HG03280 (cell line): Measurements from ENCODE around the gene ZNF723.
"Not testable (repeated sequence)": the region's sequence is repeated elsewhere in the genome, so short reads cannot be mapped to it uniquely, and the experiment has no call there.

ENCODE experiments used
- ATAC-seq: cut with Tn5 transposase; IDR thresholded peaks from one replicate; pipeline ENCODE4 v1.9.1; 2021; ENCODE audit warnings: mild to moderate bottlenecking, moderate library complexity; ENCODE audit not compliant: unreplicated experiment

ZNF723 gene

GRCh38 chr19:22832031-22832762 lies at the start of gene ZNF723:
Gene ZNF723 (plus strand): TSS chr19:22832291. CDS start chr19:22832380, 89 bp downstream.
- ATAC-seq = no peak

GRCh38 chr19:22783651-22784410 lies 48.3 kb upstream of the ZNF723 start, which contains the start of gene ZNF99:
Gene ZNF99 (minus strand): TSS chr19:22784151. CDS start chr19:22784016, 135 bp downstream.
- no peak for ATAC-seq

GRCh38 chr19:22792863-22793262 lies 39.2 kb upstream of the ZNF723 start:
- ATAC-seq = not testable (repeated sequence)

GRCh38 chr19:22797040-22797439 lies 35.1 kb upstream of the ZNF723 start:
- ATAC-seq = no peak

- ATAC-seq = no peak
Measured at GRCh38 chr19:22806418-22806817, 25.7 kb upstream of the ZNF723 start.

GRCh38 chr19:22807061-22807835 lies 24.8 kb upstream of the ZNF723 start:
- ATAC-seq = no peak

GRCh38 chr19:22814124-22814523 lies 18.0 kb upstream of the ZNF723 start:
- ATAC-seq = no peak

- ATAC-seq = no peak
Measured at GRCh38 chr19:22831211-22831610, 880 bp upstream of the ZNF723 start.

- not testable (repeated sequence) for ATAC-seq
Measured at GRCh38 chr19:22857713-22858320, 25.7 kb downstream of the ZNF723 start.

- no peak for ATAC-seq
Measured at GRCh38 chr19:22882797-22883196, 50.7 kb downstream of the ZNF723 start.

GRCh38 chr19:22893855-22894270 lies 61.8 kb downstream of the ZNF723 start:
- ATAC-seq = no peak

- ATAC-seq = no peak
Measured at GRCh38 chr19:22901431-22902130, 69.5 kb downstream of the ZNF723 start.
